ENCODE measurements around the gene LMX1A.
A peak's percentile ranks its signal among the peaks of the same experiment; 100 is the strongest.

The LMX1A gene

DNA sequence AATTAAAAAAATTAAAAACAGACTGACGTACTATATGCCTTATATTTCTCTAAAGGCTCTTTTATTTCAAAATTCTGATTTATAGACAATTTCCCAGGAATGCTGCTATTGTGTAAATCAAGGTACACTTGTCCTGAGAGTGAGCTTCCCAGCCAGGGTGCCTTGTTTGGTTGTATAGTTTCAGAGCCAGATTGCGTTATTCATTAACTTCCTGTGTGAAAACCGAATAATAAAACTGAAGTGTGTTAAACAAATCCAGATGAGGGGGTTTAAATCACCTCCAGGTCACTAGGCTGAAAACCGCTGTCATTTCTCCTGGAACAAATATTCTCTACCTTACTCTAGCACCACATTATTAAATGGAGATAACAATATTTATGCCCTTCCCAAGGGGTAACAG, 68.7 kb downstream of the LMX1A start:
- no peak overlapping the region for H3K27ac ChIP-seq
- TF ChIP-seq ZFX (IDR thresholded peaks at IDR 0.05): no peak
- TF ChIP-seq, protein P1, sequence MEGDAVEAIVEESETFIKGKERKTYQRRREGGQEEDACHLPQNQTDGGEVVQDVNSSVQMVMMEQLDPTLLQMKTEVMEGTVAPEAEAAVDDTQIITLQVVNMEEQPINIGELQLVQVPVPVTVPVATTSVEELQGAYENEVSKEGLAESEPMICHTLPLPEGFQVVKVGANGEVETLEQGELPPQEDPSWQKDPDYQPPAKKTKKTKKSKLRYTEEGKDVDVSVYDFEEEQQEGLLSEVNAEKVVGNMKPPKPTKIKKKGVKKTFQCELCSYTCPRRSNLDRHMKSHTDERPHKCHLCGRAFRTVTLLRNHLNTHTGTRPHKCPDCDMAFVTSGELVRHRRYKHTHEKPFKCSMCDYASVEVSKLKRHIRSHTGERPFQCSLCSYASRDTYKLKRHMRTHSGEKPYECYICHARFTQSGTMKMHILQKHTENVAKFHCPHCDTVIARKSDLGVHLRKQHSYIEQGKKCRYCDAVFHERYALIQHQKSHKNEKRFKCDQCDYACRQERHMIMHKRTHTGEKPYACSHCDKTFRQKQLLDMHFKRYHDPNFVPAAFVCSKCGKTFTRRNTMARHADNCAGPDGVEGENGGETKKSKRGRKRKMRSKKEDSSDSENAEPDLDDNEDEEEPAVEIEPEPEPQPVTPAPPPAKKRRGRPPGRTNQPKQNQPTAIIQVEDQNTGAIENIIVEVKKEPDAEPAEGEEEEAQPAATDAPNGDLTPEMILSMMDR (conservative IDR thresholded peaks at IDR 0.05): no peak

DNA sequence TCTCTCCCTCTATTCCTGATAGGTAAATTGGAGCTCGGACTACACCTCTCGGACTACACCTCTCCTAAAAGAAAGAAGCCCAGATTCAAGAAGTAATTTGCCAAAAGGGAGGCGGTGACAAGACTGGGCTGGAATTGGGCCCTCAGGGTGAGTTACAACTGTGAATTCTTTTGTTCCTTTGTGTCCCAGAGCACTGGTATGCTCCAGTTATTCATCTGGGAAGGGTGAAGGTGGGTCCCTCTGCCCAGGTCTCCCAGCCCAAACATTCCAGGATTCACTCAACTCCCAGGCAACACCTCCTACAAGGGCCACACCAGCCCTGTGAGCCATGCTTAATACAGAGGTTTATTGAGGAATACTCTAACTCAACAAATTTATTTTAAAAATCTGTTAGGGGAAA, 69.2 kb downstream of the LMX1A start:
- no peak for TF ChIP-seq ZFX (IDR thresholded peaks at IDR 0.05)
- TF ChIP-seq, protein P1 (conservative IDR thresholded peaks at IDR 0.05): no peak
- no peak overlapping the region for H3K27ac ChIP-seq

DNA sequence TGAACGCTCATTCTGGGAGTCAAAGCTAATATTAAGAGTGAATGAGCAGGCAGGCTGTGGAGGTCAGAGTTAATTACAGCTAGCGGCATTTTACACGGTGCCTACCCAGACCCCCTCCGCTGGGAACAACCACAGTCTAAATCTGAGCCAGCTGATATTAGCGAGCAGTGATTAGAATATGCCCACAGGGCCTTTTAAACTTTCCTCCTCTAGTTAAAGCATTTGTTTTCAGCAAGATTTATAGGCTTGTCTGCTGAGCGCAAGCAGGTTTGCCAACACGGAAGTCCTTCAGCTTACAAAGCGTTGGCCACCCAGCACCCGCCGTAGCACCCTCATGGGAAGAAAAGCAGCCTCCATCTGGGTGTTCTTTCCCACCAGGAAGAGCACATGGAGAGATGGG, 72.1 kb downstream of the LMX1A start:
- TF ChIP-seq, protein P1 (conservative IDR thresholded peaks at IDR 0.05): no peak
- no peak for TF ChIP-seq ZFX (IDR thresholded peaks at IDR 0.05)
- H3K27ac ChIP-seq: peak overlapping the region; percentile 42

DNA sequence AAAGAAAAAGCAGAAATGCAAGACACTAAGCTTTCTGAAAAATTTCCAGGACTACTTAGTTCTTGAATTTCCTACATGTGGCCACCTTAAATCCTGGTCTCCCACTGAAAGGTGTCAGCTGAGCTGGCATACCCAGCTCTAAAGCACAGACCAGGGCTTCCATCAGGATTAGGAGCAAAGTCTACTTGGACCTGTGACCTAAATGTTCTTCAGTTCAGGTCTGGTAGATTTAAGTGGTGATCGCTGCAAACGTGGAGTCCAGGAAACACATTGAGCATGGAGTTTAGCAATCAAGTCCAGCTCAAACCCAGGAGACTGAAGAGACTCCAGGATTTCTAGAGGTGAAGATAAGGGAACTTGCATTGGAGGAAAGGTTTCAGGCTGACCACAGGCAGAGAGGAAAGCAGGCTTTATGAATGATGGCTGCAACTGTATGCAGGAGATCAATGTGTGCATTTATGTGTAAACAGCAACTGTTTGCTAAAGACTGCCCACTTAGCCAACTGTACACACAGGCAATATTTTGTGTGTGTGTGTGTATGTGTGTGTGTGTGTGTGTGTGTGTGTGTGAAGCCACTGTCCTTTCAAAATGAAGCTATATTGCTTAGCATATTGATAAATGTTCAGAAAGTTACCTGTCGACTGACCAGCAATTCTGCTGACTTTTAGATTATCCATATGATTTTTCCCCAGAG, 75.2 kb downstream of the LMX1A start:
- no peak for TF ChIP-seq ZFX (IDR thresholded peaks at IDR 0.05)

DNA sequence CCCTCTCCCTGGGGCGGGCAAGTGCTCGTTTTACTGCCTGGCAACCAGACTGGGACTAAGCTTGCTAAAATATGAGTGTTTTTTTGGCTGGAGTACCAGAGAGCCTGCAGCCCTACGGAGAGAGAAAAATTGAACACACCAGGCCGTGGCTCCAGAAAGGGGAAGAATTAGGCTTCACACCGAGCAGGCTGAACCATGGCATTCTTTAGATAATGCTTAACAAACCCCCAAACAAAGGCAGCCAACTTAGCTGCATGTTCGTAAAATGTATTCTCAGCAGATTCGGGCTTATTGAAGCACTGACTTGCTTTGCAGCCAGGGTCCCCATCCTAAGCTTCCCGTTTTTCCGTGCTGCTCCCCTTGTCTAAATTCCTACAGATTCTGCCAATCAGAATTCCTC, 76.6 kb downstream of the LMX1A start:
- no peak for TF ChIP-seq ZFX (IDR thresholded peaks at IDR 0.05)
- TF ChIP-seq, protein P1 (conservative IDR thresholded peaks at IDR 0.05): no peak
- H3K27ac ChIP-seq: no peak overlapping the region

More for the DNA sequence above, 75.2 kb downstream of the LMX1A start:
- H3K27ac ChIP-seq: peak overlapping the region; percentile 30; the same call in 1 of the 2 replicates

DNA sequence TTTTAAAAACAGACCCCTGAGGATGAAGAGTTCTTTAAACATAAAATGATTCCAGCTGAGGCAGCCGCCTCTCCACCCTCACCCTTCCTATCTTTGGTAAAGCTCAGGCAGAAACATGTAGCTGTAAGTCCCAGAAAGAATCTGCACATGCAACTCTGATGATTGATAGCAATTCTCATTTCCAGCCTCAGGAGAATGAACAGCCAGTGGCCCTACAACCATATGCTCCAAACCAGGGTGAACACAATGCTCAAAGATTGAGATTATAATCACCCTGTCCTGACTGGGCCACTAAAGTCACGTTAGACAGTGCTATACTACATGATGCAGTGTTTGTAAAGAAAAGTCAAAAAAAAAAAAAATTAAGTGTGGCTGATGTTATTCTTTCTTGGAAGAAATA, 80.2 kb downstream of the LMX1A start:
- TF ChIP-seq, protein P1 (conservative IDR thresholded peaks at IDR 0.05): no peak
- no peak for TF ChIP-seq ZFX (IDR thresholded peaks at IDR 0.05)
- no peak overlapping the region for H3K27ac ChIP-seq

DNA sequence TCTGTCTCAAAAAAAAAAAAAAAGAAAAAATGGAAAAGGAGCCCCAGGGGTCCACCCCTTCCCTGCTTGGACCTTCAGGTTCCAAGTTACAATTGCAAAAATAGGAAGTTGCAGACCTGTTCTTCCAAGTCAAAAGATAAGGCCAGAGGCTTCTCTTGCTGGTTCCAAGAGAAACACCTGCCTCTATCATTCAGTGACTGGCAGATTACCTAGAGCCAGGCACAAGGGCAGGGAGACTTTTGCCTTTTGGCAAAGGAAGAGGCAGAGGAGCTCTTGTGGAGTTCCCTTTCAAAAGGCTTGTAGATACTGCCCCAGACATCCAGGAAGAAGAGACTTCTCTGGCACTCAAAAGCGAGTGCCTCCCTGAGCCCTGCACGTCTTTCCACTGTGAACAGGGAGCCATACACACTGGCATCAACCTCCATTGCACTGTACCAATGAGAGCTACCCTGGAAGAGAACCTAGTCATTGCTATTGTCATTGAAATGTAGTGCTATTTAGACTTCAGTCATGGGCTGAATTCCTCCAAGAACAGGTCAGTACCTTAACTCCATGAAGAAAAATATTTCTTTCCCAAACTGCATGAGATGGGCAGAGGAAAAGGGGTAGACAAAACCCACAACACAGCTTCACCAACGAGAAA, 91.2 kb downstream of the LMX1A start:
- TF ChIP-seq, protein P1 (conservative IDR thresholded peaks at IDR 0.05): no peak
- TF ChIP-seq ZFX (IDR thresholded peaks at IDR 0.05): no peak
- no peak overlapping the region for H3K27ac ChIP-seq
